Measurements from ENCODE around the gene TF.

DNA sequence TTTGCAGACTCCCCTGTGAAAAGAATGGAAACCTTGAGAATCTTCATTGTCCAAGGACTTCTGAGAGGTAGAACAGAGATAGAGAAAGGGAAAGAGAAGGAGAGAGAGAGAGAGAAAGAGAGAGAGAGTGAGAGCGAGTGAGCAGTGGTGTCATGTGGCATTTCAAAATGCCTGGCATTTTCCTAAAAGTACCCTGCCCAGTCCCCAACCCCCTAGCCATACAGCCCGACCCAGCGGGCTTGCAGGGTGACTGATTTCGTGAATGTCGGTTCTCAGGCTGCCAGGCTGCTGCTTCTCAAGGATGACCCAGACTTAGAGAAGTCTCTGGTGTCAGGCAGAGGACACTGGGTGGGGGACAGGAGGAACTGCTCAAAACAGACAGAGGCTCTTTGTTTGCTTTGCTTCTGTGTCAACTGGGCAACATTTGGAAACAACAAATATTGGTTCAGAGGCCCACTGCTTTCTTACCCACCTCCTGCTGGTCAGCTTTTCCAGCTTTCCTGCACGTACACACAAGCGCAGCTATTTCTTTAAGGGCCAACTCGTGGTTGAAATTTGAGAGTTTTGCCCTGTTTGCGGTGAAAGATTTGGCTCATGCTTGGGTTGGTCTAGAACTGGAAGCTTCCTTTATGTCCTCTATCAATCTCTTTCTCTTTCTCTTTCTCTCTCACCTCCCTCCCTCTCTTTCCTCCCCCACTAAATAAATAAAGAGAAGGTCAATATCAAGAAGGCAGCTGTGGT, 3.7 kb upstream of the TF start:
- TF ChIP-seq ZNF274 (IDR thresholded peaks at IDR 0.05; ENCODE audit: low read depth, low read length), result no peak
- no peak for TF ChIP-seq YY1 (IDR thresholded peaks at IDR 0.05; ENCODE audit: insufficient read depth, insufficient read length)
- TF ChIP-seq SUZ12 (IDR thresholded peaks at IDR 0.05; ENCODE audit: extremely low read depth, insufficient read depth, insufficient read length), result no peak
